Left kidney (tissue), 2 donors: ENCODE measurements around the gene MED25. TPM values are rescaled to one million over a fixed set of nuclear protein-coding genes. Genes with fewer than 3 reads are reported as not detected.

ENCODE experiments used
- DNase-seq: peaks from one replicate; pipeline ENCODE4 v3.0.0-alpha.2; 2013
- polyA plus RNA-seq: library from polyadenylated mRNA; unstranded; fragments of 120-200 nt; gene quantifications from one replicate; pipeline ENCODE4 v1.2.1, GENCODE V29; 2013; ENCODE audit not compliant: insufficient read length

MED25 gene
- polyA plus RNA-seq, 1 donor, result 71.9 TPM

DNA sequence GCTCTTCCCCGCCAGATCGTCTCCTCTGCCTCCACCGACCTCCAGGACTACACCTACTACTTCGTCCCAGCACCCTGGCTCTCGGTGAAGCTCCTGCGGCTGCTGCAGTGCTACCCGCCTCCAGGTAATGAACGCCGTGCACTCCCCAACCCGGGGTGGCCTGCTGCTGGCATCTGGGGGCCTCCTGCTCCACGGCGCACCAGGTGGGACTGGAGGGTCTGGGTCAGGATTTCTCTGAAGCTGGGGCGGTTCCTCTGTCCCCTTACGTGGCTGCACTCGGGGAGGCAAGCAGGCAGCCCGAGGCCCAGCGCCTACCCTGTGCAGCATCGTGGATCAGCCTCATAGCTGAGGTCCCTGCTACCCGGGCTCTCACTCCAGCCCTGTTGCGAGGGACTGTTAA is 22.5 kb upstream of the MED25 start:
- DNase-seq, result no peak

DNA sequence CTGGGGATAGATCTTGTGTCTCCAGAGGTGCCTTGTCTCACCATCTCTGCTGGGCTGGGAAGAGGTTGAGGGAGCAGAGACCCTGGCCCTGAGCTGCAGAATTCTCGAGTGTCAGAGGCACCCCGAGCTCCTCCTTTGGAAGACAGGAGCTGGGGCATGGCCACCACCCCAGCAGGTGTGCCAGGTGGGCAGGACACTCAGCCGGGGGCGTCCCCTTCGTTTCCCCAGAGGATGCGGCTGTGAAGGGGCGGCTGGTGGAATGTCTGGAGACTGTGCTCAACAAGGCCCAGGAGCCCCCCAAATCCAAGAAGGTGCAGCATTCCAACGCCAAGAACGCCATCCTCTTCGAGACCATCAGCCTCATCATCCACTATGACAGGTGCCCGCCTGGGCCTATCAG is 19.5 kb upstream of the MED25 start:
- DNase-seq, result no peak

DNA sequence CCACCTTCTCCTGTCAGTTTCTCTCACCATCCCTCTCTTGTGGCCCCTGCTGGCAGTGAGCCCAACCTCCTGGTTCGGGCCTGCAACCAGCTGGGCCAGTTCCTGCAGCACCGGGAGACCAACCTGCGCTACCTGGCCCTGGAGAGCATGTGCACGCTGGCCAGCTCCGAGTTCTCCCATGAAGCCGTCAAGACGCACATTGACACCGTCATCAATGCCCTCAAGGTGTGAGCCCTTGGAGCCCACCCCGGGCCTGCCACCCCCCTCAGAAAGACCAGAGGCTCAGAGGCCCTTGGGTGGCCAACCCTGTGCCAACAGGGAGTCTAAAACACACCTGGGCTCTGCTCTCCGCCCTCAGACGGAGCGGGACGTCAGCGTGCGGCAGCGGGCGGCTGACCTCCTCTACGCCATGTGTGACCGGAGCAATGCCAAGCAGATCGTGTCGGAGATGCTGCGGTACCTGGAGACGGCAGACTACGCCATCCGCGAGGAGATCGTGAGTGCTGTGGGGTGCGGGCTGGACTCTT is 18.8 kb upstream of the MED25 start:
- no peak for DNase-seq

DNA sequence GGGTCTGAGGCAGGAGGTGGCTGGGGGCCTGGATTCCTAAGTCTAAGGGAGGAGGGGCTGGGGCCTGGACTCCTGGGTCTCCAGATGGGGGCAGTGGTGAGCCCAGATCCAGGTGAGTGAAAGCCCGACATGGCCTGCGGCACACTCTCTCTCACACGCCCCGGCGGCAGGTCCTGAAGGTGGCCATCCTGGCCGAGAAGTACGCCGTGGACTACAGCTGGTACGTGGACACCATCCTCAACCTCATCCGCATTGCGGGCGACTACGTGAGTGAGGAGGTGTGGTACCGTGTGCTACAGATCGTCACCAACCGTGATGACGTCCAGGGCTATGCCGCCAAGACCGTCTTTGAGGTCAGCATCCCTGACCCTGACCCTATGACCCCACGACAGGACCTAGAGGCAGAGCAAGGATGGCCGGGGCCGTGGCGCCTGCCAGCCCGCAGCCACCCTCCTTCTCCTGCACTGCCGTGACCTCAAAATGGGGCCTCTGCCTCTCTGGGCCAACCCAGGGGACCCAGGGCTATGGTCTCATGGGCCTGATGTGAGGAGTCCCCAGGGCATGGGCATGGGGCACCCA is 18.2 kb upstream of the MED25 start:
- DNase-seq, result no peak

DNA sequence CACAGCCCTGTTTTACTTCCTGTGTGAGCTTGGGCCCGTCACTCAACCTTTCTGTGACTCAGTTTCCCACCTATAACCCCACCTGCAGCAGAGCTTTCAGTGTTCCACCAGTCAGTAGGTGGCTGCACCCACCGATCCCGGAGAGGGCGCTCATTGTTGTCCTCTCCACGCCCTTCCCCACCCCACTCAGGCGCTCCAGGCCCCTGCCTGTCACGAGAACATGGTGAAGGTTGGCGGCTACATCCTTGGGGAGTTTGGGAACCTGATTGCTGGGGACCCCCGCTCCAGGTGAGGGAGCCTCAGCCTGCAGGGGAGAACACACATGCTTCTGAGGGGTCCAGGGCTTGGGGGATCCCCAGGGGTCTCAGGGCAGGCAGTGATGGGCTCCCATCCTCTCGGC is 17.3 kb upstream of the MED25 start:
- no peak for DNase-seq

DNA sequence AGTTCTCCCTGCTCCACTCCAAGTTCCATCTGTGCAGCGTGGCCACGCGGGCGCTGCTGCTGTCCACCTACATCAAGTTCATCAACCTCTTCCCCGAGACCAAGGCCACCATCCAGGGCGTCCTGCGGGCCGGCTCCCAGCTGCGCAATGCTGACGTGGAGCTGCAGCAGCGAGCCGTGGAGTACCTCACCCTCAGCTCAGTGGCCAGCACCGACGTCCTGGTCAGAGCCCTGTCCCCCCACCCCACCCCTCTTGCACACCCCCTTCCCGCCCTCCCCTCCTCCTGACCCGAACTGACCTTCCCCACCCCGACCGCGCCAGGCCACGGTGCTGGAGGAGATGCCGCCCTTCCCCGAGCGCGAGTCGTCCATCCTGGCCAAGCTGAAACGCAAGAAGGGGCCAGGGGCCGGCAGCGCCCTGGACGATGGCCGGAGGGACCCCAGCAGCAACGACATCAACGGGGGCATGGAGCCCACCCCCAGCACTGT is 16.6 kb upstream of the MED25 start:
- DNase-seq, result no peak

DNA sequence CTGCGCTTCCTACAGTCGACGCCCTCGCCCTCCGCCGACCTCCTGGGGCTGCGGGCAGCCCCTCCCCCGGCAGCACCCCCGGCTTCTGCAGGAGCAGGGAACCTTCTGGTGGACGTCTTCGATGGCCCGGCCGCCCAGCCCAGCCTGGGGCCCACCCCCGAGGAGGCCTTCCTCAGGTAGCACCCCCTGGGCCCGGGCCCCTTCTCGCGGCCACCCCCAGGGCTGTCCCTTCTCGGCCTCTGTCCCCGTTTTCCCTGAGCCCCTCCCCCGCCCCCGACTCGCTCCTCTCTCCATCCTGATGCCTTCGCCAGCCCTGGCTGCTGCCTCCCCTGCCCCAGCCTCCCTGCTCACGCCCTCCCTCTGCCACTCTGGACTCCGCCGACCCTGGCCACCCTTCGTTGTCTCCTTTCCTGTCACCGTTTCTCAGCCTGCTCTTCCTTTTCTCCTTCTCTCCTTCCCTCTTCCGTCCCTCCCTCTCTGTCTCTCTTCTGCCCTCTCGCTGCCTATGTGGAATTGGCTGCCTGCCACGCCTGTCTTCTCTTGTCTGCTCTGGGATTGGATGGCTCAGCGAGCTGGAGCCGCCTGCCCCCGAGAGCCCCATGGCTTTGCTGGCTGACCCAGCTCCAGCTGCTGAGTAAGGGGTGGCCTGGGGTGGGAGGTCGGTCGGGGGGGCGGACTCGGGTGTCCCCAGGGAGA is 16.0 kb upstream of the MED25 start:
- DNase-seq, result peak; percentile 90

DNA sequence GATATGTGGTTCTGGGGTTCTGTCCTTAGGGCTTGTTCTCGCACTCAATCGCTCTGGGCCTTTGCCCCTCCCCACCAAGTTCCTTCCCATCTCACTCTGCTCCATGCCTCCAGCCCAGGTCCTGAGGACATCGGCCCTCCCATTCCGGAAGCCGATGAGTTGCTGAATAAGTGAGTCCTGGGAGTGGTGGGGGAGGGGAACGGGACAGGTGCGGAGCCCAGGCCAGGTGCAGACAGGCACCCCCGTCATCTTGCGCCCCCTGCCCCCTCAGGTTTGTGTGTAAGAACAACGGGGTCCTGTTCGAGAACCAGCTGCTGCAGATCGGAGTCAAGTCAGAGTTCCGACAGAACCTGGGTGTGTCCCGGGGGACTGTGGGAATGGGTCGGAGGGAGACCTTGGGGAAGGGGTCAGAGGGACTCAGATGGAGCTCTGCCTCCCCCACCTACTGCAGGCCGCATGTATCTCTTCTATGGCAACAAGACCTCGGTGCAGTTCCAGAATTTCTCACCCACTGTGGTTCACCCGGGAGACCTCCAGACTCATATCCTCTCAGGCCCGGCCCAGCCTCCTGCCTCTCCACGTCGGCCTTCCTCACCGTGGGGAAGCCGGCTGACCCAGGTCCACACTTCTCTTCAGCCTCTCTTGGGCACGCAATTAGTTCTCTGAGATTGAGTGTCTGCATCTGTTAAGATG is 15.1 kb upstream of the MED25 start:
- DNase-seq, result no peak

DNA sequence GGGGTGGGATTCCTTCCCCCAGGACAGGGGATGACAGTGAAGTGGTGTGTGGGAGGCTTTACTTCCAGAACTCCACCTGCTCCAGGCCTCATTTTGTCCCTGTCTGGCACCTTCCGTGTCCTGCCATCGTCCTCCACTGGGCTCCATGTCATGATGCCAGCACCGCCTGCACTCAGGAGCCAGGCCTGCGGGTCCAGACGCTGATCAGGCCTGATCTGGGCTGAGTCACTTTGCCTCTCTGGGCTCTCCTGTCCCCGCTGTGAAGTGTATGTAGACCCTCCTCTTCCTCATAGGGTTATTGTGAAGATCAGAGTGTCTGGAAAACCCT is 14.6 kb upstream of the MED25 start:
- no peak for DNase-seq

DNA sequence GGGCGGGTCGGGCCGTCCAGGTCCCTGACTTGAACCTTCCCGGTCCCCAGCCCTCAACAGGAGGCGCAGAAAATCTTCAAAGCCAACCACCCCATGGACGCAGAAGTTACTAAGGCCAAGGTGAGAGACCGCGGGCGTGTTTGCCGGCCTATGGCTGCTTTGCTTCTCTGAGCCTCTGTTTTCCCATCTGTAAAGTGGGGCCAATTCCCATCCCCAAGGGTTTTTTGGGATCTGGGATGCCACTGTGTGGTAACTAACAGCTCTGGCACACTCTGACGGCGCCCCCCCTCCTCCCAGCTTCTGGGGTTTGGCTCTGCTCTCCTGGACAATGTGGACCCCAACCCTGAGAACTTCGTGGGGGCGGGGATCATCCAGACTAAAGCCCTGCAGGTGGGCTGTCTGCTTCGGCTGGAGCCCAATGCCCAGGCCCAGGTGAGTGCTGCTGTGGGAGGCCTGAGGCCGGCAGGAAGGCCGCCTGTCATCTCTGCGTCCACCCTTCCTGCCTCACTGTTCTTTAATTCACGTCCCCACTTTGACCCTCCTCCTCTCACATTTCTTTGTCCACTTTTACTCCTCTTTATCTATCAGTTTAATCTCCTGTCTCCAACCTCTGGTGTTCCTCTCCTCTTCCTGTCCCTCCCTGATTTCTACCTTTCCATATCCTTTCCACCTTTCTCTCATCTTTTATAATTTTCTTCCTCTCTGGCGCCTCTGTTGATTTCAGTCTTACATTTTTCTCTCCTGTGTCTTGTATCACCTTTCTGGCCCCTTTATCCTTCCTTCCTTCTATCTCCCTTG is 12.1 kb upstream of the MED25 start:
- no peak for DNase-seq

DNA sequence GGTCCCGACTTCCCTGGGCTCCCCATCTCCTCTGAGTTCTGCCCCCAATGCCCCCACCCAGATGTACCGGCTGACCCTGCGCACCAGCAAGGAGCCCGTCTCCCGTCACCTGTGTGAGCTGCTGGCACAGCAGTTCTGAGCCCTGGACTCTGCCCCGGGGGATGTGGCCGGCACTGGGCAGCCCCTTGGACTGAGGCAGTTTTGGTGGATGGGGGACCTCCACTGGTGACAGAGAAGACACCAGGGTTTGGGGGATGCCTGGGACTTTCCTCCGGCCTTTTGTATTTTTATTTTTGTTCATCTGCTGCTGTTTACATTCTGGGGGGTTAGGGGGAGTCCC is 11.5 kb upstream of the MED25 start:
- DNase-seq, result no peak

DNA sequence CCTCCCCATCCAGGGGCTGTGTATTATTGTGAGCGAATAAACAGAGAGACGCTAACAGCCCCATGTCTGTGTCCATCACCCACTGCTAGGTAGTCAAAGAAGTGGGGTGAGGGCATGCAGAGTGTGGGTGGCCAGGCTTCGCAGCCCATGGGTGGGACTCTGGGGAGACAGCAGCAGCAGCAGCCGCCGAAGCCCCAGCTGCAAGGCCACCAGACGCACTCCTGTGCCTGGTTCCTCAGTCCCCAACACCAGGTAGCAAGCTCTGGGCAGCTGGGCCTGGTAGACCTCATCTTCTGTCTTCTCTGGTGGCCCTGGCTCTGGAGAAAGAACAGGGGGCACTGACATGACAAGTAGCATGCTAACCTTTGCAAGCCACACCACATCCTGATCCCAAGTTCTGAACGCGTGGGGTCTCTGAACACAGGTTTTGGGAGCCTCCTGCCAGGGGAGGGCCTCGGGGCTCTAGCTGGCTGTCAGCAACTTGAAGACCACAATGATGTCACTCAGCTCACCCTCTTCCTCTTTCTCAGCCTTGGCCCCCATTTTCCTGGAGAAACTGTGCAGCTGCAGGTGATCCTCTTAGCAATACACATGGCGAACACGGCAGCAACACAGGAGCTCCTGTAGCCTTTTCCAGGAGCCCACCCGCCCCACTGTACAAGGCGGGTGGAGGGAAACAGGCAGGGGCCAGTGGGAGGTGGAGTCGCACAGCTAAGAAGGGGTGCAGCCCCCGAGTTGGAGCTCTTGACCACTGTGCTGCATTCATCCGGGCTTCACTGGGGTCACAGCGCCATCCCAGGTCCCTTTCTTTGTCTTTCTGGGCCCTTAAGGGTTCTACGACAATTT is 10.8 kb upstream of the MED25 start:
- no peak for DNase-seq

DNA sequence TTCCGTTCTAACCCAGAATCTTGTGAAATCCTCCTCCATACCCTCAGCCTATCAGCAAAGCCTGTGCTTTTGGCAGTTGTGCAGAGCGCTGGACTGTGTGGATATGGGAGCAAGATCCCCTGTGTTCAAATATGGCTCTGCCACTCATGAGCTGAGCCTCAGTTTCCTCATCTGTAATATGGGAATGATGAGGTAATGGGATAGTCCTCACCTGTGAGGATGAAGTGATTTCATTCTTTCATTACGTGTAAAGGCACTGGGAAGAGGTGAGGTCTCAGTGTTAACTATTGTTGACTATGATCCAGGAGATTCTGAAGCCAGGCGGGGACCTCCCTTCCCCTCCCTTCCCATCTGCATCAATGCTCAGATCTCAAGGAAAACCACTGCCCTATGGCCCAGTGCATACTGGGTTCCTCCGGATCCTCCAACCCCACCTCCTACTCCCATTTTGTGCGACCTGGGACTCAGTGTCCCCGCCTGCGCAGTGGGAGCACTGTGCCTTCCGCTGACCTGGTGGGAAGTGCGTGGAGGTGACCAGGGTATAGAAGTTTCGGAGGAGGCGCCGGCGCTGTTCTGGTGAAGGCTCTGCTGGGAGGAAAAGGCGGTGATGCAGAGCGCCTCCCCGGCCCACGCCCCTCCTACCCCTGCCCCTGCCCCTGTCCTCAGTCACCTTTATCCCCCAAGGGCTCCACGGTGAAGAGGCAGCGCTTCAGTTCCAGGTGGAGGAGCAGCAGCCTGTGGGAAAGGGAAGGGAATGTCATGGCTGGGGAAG is 10.0 kb upstream of the MED25 start:
- DNase-seq, result no peak

DNA sequence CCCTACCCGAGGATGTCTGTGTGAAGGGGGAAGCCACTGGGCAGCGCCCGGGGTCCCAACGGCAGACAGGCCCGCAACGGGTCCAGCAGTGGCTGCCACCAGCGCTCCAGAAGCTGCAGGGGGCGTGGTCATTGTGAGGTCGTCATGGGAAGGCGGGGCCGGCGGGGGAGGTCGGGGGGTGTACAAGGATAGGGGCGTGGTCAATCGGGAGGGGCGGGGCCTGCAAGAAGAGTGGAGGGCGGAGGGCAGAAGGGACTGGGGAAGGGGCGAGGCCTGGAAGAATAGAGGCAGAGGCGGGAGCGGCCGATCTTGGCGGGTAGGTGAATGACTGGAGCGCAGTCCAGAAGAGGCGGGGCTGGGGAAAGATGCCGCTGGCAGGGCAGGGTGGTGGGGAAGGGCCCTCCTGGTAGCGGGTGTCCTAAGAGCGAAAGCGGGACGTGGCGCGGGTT is 9.4 kb upstream of the MED25 start:
- peak; percentile 88 for DNase-seq

DNA sequence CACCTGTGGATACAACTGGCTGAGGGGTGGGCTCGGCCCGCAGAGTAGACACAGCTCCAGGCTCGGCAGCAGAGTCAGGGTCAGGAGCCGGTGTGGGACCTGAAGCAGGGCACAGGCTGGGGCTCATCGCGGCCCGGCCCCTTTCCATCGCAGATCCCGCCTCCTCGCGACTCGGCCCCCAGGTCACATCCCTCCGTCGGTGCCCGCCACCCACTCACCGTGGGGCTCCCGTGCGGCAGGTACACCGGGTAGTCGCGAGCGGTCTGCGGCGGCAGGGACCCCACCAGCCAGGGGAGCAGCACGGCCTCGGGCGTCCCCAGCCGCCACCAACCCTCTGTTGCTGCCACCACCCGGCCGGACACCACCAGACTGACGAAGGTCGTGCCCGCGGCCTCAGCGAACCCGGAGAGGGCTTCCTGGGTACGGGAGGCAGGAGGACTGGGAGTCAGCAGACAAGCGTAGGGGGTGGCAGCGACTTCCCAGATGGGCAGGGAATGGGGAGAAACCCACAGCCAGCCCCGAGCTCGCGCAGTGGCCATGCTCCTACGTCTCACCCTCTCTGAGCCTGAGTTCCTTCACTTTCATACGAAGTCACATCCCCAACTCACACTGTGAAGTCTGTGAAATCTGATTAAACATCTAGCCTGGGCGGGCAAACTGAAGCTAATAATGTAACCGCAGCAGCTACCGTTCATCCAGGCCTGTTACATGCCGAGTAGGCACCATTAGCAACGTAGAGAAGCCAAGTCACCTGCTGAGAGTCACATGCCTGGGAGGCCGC is 8.7 kb upstream of the MED25 start:
- DNase-seq, result no peak

DNA sequence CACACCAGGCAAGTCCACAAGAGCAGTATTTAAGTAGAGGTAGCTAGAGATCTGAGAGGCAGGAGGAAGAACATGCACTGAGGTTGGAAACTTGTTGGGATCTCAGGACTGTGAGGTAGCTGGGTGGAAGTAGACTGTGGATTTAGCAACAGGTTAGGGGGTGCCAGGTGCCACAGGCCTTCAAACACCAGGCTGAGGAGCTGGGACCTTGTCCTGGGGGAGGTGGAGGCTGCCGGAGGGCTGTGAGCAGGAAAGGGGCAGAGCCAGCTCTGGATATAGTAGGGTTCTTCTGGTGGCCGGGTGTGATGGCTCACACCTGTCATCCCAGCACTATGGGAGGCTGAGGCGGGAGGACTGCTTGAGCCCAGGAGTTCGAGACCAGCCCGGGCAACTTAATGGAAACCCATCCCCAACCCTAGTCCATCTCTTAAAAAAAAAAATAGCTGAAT is 8.1 kb upstream of the MED25 start:
- DNase-seq, result no peak

DNA sequence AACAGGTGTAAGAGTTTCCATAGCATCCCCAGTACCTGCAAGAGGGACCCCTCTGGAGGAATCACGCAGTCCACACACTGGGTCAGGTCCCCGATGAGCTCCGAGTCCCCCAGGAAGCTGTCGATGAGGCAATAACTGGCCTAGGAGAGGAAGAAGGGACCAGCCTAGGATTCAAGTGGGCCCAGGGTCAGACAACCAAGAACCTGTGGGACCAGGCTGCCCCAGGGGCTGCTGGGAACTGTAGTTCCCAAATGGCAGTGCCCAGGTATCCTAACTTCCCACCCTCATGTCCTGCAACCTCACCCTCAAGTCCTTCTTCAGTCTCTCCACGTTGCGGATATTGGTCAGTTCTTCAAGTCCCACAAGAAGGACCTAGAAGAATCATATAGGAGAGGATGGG is 6.8 kb upstream of the MED25 start:
- DNase-seq, result no peak

DNA sequence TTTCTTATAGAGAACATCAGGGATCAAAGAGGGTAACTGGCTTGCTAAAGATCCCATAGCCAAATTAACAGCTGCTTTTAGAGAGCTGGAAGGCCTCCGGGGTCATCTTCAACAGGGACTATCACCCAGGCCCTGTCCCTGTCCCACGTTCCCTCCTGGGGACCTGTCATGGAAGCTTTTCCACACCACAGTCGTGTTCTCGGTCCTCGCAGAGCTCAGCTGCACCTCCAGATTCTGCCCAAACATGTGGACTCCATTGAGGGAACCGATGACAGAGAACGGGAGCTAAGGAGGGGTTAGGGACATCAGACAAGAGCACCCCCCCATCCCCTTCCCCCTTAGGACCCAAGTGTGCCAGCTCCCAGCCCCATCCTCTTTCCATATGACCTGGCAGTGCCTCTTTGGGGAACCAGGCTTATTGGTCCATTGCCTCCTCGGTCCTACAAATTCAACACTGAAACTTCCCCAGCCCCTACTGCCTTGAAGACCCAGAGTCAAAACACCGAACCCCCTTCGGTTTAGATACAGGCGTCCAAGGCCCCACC is 5.6 kb upstream of the MED25 start:
- no peak for DNase-seq

DNA sequence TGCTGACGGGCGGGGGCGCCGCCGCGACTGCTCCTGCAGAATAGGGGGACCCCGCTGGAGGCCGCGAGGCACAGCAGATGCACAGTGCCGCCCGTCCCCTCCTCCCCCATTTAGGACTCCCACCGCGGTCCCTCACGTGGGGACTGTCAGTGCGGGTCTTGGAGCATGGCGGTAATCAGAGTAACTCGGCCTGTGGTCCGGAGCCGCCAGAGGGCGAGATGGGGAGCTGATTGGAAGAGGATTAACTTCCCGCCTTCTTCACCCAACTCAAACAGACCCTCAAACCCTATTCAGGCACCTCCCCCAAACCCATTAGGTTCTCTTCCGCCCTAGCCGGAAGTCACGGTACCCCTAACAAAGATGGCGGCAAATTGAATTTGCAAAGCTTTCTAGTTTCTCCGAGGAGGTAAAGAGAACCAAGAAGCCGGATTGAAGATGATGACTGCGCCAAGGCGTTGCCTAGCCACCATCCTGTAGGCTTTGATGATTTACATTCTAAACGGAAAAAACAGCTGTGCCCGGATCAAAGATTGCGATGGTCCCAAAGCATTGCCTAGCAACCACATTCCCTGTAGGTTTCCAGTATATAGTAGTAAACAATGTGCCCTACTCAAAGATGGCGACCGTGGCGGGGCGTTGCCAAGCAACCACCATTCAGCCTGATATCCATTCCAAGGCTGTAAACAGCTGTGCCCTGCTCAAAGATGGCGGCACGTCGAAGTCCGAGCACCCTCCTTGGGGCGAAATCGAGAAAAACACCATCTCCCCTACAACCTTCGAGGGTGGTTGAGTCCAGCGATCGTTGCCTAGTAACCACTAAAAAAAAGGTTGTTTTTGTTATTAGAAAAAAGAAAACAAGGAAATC is 4.9 kb upstream of the MED25 start, which contains the start of gene FUZ:
TSS of gene FUZ (minus strand) at position 296 of the 865 bp plus-strand sequence. CDS start at position 110, 186 bp downstream.
- DNase-seq, result peak; percentile 99
